Mucosa of descending colon (tissue), 3 donors: ENCODE results near the gene MPPED2. TPM values are rescaled to one million over a fixed set of nuclear protein-coding genes. Genes with fewer than 3 reads are reported as not detected.

Experiments used
- ATAC-seq: fragments of 200-7000 bp; cut with Tn5 transposase; one replicate; pipeline ENCODE4 v1.9.1; 2020; ENCODE audit warnings: mild to moderate bottlenecking, moderate library complexity
- DNase-seq, 3 donors: peaks; one replicate each; pipeline ENCODE4 v3.0.0-alpha.2; 2020
- H3K36me3 ChIP-seq: fragments of 200-600 bp; one replicate; pipeline ENCODE4 v1.8.0; 2021; ENCODE audit warnings: low read depth, mild to moderate bottlenecking
- H3K4me1 ChIP-seq: fragments of 200-600 bp; one replicate; pipeline ENCODE4 v1.8.0; 2021; ENCODE audit warnings: low read depth, mild to moderate bottlenecking
- H3K4me3 ChIP-seq: fragments of 200-600 bp; one replicate; pipeline ENCODE4 v1.8.0; 2021; ENCODE audit warnings: mild to moderate bottlenecking
- H3K9me3 ChIP-seq: fragments of 200-600 bp; one replicate; pipeline ENCODE4 v1.8.0; 2021; ENCODE audit warnings: mild to moderate bottlenecking
- intact Hi-C, 2 donors: fragments of 100-400 bp; cut with DNase I in 1 of 2; cut with micrococcal nuclease in 1 of 2; formaldehyde crosslinking; loops; one replicate each; pipeline versions ENCODE4 v1.11.0 to v1.11.1; 2022; cut with DNase I, micrococcal nuclease
- total RNA-seq, 3 donors: library from RNA; stranded (reverse); fragmentation: NEBNext Ultra II Directional in 2 of 3; extraction: Animal tissue kit (Norgen Biotek cat#: 25700) in 2 of 3; gene quantifications; one replicate each; pipeline versions ENCODE4 v1.2.1 to v1.2.4, GENCODE V29; 2021 to 2023
- TF ChIP-seq, protein P1 (sequence below): fragments of 200-600 bp; IDR thresholded peaks from one replicate; pipeline ENCODE4 v1.8.0; 2022; ENCODE audit warnings: antibody characterized with exemption, mild to moderate bottlenecking
- donor health status: DM: no; HTN: no; CAD: no; lungs with moderate emphysema.
- donor health status: DM: no; HTN: no; CAD: no.
- donor health status: DM: no; HTN: yes; CAD: no.

The MPPED2 gene
- total RNA-seq, 3 donors from 2014 or later = 0.64 to 10.1 (median 1.6) TPM

DNA sequence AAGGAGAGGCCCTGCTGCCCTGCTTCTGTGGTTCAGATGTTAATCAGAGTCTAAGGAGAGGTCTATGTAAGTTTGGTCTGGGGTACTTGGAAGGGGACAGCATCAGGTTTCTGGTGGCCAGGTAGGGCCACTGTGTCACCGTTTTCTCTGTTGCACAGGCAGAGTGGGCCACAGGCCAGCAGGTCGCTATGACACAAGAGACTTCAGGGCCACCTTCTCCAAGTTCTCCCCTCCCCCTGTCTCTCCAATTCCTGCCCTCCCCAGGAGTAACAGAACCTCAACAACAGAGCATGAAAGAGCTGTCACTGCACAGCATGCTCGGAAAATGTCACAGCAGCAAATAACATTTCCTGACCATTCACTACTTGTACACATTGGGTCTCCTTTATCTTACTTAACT lies 58.6 kb downstream of the MPPED2 start:
- Histone ChIP-seq H3K36me3 (no peaks in the 10 kb centered on the region), H3K4me1 (no peaks in the 10 kb centered on the region), H3K4me3 (no peak overlapping the region), H3K9me3 (no peaks in the 10 kb centered on the region)
- ATAC-seq (no peak), DNase-seq (no peak)
- intact Hi-C loops = no loop called here
- TF ChIP-seq, protein P1, sequence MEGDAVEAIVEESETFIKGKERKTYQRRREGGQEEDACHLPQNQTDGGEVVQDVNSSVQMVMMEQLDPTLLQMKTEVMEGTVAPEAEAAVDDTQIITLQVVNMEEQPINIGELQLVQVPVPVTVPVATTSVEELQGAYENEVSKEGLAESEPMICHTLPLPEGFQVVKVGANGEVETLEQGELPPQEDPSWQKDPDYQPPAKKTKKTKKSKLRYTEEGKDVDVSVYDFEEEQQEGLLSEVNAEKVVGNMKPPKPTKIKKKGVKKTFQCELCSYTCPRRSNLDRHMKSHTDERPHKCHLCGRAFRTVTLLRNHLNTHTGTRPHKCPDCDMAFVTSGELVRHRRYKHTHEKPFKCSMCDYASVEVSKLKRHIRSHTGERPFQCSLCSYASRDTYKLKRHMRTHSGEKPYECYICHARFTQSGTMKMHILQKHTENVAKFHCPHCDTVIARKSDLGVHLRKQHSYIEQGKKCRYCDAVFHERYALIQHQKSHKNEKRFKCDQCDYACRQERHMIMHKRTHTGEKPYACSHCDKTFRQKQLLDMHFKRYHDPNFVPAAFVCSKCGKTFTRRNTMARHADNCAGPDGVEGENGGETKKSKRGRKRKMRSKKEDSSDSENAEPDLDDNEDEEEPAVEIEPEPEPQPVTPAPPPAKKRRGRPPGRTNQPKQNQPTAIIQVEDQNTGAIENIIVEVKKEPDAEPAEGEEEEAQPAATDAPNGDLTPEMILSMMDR = no peak

DNA sequence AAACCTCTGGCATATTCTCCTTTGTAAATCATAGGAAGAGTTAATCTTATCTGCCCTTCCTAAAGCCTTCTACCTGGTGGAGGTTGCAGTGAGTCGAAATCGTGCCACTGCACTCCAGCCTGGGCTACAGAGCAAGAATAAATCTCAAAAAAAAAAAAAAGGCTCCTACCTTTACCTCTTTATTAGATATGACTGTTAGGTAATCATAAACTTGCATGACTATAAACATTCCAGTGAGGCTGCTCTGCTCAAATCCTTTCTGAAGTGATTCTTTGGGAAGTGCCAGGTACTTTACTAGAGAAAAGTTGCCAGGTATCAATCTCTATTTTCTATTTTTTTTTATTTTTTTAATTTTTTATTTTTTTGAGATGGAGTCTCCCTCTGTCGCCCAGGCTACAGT lies 59.6 kb downstream of the MPPED2 start:
- Histone ChIP-seq H3K36me3 (no peaks in the 10 kb centered on the region), H3K4me1 (no peaks in the 10 kb centered on the region), H3K9me3 (no peaks in the 10 kb centered on the region), H3K4me3 (no peak overlapping the region)
- intact Hi-C loops = no loop called here
- ATAC-seq (peak; percentile 34), DNase-seq (no peak)
- TF ChIP-seq, protein P1 = no peak

DNA sequence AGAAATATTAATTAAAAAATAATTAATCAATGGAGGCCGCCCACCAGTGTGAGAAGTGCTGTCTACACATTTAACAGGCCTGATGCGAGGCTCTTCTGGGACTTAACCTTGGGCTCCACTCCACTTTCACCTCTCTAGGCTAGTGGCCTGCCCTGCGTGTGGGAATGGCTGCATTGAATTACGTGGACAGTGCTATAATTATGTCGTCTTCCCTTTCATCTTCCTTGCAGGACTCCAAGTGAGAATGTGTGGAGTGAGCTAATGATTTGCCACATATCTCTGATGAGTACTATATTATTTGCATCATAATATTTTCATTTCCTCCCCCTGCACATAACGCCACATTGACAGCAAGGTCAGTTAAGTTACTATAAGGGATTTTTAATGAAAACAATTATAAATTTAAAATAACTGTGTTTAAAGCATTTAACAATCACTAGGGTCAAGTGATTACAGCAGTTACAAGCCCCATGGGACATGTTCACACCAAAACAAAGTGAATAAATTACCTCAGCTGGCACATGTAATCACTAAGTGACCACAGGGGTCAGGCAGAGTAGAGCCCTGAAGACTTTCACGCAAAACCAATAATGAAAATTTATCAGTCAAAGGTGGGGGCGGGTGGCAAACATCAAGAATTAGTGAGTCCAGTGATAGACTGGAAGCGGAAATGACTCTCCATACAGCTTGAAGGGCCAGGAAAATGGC lies 63.5 kb downstream of the MPPED2 start:
- DNase-seq = no peak
- Histone ChIP-seq H3K4me3 (no peak overlapping the region), H3K9me3 (no peaks in the 10 kb centered on the region), H3K36me3 (no peaks in the 10 kb centered on the region), H3K4me1 (no peaks in the 10 kb centered on the region)
- intact Hi-C loops = no loop called here
- TF ChIP-seq, protein P1 = no peak
- ATAC-seq = no peak

DNA sequence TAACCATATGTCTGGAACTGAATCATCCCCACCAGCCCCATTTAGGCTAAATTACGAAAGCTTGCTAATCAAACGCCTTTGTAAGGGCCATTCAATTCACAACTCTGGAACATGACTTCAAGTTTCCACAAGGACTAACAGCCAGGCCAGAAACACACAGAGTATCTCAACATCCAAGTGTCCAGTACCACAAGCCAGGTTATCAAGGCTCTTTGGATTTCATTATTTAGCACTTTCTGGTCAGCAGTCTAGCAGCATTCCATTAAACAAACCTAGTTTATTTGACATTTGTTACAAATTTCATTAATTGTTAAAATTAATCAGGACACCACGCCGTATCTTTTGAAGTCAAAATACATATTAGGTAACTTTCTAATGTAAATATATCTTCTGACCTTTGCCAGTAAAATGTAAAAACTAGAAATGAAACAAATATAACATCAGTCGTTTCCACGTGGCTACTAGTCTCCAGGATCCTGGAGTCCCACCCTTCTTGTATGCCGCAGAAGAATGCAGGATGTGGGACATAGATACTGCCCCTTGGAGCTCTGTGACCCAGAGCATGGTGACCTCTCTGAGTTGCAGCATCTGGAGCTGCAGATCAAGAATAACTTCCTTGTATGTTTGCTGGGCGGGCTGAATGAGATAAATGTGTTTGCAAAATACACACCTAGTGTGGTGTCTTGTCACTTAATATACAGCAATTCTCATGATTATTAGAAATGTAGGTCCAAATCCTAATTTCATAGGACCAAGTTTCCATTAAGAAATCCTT lies 64.7 kb downstream of the MPPED2 start:
- intact Hi-C loops = no loop called here
- ATAC-seq (peak; percentile 15), DNase-seq (peak in 1 of 3 donors; percentile 13)
- H3K4me3 ChIP-seq = no peak overlapping the region
- H3K4me1 ChIP-seq = no peaks in the 10 kb centered on the region
- H3K36me3 ChIP-seq = no peaks in the 10 kb centered on the region
- TF ChIP-seq, protein P1 = no peak
- H3K9me3 ChIP-seq = no peaks in the 10 kb centered on the region

DNA sequence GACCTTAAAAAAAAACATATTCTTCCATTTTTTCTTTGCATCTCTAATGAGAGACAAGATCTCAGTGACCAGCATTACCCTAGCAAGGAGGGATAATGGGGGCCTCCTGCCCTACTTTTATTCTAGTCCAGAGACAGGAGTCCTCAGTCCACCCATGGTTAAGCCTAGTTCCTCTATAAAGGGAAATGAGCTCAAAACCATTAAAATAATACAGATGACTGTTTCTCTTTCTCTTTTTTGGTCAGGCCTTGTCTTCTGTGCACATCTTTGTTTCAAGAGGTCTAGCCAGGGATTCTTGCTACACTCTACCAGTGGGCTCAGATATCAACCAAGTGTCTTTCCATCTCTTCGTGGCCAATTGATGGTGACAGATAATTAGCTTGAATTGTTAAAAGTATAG lies 73.1 kb downstream of the MPPED2 start:
- Histone ChIP-seq H3K4me3 (no peak overlapping the region), H3K36me3 (no peaks in the 10 kb centered on the region), H3K4me1 (no peaks in the 10 kb centered on the region), H3K9me3 (no peaks in the 10 kb centered on the region)
- TF ChIP-seq, protein P1 = no peak
- intact Hi-C loops = no loop called here
- ATAC-seq (no peak), DNase-seq (no peak)
